ENCODE results near the gene AFMID.

- TF ChIP-seq CTCF (IDR thresholded peaks at IDR 0.05) (no peak), SIN3A (IDR thresholded peaks at IDR 0.05; ENCODE audit: borderline replicate concordance, insufficient read depth, low read depth, low read length) (peak; percentile 62; the same call in 1 of the 2 replicates)
These were observed 18.8 kb upstream of the AFMID start, which contains the start of gene SYNGR2 for GRCh38 chr17:78168242-78168902.
